ENCODE data around the gene SCNN1A.

- TF ChIP-seq POLR2A (IDR thresholded peaks at IDR 0.05), result no peak
- TF ChIP-seq, protein P1, sequence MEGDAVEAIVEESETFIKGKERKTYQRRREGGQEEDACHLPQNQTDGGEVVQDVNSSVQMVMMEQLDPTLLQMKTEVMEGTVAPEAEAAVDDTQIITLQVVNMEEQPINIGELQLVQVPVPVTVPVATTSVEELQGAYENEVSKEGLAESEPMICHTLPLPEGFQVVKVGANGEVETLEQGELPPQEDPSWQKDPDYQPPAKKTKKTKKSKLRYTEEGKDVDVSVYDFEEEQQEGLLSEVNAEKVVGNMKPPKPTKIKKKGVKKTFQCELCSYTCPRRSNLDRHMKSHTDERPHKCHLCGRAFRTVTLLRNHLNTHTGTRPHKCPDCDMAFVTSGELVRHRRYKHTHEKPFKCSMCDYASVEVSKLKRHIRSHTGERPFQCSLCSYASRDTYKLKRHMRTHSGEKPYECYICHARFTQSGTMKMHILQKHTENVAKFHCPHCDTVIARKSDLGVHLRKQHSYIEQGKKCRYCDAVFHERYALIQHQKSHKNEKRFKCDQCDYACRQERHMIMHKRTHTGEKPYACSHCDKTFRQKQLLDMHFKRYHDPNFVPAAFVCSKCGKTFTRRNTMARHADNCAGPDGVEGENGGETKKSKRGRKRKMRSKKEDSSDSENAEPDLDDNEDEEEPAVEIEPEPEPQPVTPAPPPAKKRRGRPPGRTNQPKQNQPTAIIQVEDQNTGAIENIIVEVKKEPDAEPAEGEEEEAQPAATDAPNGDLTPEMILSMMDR (IDR thresholded peaks at IDR 0.05), result no peak
Observed at GRCh38 chr12:6346235-6346832, 29.0 kb downstream of the SCNN1A start.
